ENCODE measurements around the gene CD82.

CD82 gene

DNA sequence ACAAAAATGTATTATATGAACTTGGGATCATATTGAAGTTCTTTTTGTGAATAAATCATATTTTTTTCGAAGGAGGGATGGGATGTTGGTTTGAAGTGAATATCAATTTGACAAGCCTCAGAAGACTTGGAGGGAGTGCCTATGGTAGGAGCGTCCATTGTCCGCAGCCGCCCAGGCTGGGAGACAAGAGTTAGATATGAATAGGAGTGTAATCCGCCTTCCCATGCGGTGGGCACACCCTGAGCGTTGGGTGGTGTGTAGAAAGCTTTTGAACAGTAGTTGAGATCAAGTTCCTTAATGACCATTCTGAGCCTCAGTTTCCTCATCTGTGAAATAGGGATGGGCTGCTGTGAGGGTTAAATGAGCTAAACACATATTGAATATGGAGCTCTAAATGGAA is 7.0 kb downstream of the CD82 start:
- H3K36me3 ChIP-seq (ENCODE audit: insufficient read depth, low read length): no peaks in the 10 kb centered on the region
- no peak overlapping the region for H3K9ac ChIP-seq (ENCODE audit: low read depth, low read length)
- no peaks in the 10 kb centered on the region for H3K9me3 ChIP-seq (ENCODE audit: control insufficient read depth, insufficient read depth, low read length)
- peaks cover 7% of the 10 kb centered on the region; the same call in 1 of the 2 replicates for H3K4me1 ChIP-seq (ENCODE audit: insufficient read depth, low read length)

DNA sequence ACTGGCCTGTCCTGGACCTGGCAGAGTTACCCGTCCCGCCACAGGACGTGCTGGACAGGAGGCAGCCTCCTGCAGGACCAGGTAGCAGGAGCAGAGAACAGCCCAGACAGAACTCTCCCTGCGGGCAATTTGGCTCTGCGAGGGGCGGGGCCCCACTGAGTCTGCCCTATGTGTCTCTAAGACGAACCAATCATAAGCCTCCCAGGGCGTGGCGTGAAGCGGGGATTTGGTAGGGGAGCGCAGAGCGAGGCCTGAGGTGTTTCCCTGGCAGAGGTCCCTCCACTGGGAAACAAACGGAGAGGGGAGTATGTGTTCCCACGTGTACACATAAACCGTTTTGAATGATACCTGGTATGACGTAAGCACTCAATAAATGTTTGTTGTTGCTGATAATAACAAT is 7.4 kb downstream of the CD82 start:
- H3K36me3 ChIP-seq (ENCODE audit: insufficient read depth, low read length): no peaks in the 10 kb centered on the region
- peaks cover 7% of the 10 kb centered on the region; the same call in 1 of the 2 replicates for H3K4me1 ChIP-seq (ENCODE audit: insufficient read depth, low read length)
- H3K9me3 ChIP-seq (ENCODE audit: control insufficient read depth, insufficient read depth, low read length): no peaks in the 10 kb centered on the region
- no peak overlapping the region for H3K9ac ChIP-seq (ENCODE audit: low read depth, low read length)

DNA sequence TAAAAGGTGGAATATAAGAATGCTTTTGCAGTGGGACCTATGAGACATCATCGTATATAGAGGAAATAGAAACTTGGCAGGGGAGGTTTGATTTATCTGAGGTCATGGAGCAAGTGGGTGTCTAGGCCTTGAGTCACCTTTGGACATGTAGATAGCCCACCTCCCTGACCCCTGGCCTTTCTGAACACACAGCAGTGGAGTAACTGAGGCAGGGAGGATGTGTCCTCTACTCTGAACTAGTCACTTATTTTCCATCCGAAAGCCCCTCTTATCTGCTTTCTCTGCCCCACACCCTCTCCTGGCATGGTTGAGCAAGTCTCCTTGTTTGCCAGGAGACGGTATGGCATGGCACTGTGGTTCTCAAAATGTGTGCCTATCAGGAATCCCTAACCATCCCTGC is 7.9 kb downstream of the CD82 start:
- Histone ChIP-seq H3K4me1 (ENCODE audit: insufficient read depth, low read length) (peaks cover 7% of the 10 kb centered on the region; the same call in 1 of the 2 replicates), H3K9me3 (ENCODE audit: control insufficient read depth, insufficient read depth, low read length) (no peaks in the 10 kb centered on the region), H3K9ac (ENCODE audit: low read depth, low read length) (no peak overlapping the region), H3K36me3 (ENCODE audit: insufficient read depth, low read length) (no peaks in the 10 kb centered on the region)

DNA sequence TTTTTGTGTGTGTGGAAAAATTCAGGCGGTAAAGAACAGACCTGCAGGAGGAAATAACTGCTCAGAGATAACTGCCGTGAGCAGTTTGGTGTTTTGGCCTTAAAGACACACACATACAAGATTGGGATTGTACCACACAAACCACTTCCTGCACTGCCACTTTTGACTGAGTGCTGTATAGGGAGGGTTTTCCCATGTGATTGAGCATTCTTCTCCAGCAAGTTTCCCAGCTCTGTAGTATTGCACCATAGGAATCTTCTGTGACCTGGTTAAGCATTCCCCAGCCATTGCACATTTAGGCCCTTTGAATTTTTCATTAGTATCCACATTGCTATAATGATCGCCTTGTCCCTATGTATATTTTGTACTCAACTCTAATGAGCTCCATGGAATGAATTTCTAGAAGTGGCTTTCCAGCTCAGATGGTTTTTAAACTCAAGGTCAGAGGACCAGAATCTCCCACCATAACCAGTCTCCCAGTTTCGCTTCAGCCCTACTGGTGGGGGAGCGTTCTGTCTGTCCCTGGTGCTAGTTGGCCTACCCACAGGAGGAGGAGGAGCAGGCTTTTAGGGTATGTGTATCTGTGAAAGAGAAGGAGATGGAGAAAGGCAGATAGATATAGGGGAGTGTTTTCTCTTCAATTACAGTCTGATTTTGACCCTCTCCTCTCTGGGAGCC is 9.3 kb downstream of the CD82 start:
- Histone ChIP-seq H3K9ac (ENCODE audit: low read depth, low read length) (no peak overlapping the region), H3K4me1 (ENCODE audit: insufficient read depth, low read length) (peaks cover 10% of the 10 kb centered on the region; the same call in 1 of the 2 replicates), H3K36me3 (ENCODE audit: insufficient read depth, low read length) (no peaks in the 10 kb centered on the region), H3K9me3 (ENCODE audit: control insufficient read depth, insufficient read depth, low read length) (no peaks in the 10 kb centered on the region)

DNA sequence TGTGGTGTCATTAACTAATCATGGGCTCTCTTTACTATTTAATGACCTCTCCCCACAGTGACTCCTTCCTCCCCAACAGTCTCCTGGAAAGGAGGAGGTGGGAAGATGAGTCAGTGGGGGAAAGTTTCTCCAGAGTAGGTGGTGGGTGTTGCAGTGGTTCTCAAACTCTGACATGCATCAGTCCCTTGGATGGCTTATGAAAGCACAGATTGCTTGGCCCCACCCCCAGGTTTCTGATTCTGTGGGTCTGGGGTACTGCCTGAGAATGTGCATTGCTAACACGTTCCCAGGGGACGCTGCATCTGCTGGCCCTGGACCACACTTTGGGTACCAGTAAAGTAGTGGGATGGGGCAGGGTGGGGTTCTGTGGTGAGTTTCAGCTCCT is 9.8 kb downstream of the CD82 start:
- H3K4me1 ChIP-seq (ENCODE audit: insufficient read depth, low read length): peaks cover 10% of the 10 kb centered on the region; the same call in 1 of the 2 replicates
- H3K9me3 ChIP-seq (ENCODE audit: control insufficient read depth, insufficient read depth, low read length): no peaks in the 10 kb centered on the region
- H3K9ac ChIP-seq (ENCODE audit: low read depth, low read length): no peak overlapping the region
- H3K36me3 ChIP-seq (ENCODE audit: insufficient read depth, low read length): no peaks in the 10 kb centered on the region

DNA sequence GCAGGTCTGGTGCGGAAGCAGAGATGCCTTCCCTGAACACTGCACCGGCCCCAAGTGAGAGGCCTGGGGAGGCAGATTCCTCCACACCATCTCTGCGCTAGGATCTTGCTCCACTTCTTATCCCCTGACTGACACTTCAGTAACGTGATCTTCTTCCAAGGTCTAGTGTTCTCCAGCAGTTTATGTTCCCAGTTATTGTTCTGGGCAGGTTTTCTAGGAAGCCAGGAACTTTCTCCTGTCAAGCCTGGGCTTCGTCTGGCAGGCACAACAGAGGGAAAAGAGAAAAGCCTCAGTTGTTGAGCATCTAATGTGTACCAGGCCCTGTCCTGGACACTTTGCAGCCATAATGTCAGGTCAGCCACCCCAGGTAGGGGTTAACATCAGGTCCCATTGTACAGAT is 10.5 kb downstream of the CD82 start:
- Histone ChIP-seq H3K9me3 (ENCODE audit: control insufficient read depth, insufficient read depth, low read length) (no peaks in the 10 kb centered on the region), H3K4me1 (ENCODE audit: insufficient read depth, low read length) (peaks cover 8% of the 10 kb centered on the region; the same call in 1 of the 2 replicates), H3K9ac (ENCODE audit: low read depth, low read length) (no peak overlapping the region), H3K36me3 (ENCODE audit: insufficient read depth, low read length) (no peaks in the 10 kb centered on the region)

DNA sequence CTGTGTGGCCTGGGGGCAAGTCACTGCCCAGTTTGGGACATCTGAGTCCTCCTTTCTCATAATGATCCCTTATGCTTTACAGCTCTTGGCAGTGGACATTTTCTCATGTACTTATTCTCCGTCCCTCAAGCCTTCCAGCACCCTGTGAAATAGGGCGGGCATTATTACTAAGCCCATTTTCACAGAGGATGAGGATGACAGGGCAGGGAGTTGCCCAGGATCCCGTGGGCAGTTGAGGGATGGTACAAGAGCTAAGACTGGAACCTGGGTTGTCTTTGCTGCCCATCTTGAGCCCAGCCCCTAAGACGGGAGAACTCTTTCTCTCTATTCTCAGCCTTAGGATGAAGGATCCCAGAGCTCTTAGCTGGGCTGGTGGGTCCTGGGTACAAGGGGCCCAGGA is 11.2 kb downstream of the CD82 start:
- no peak overlapping the region for H3K9ac ChIP-seq (ENCODE audit: low read depth, low read length)
- no peaks in the 10 kb centered on the region for H3K36me3 ChIP-seq (ENCODE audit: insufficient read depth, low read length)
- peaks cover 6% of the 10 kb centered on the region; the same call in 1 of the 2 replicates for H3K4me1 ChIP-seq (ENCODE audit: insufficient read depth, low read length)
- no peaks in the 10 kb centered on the region for H3K9me3 ChIP-seq (ENCODE audit: control insufficient read depth, insufficient read depth, low read length)

DNA sequence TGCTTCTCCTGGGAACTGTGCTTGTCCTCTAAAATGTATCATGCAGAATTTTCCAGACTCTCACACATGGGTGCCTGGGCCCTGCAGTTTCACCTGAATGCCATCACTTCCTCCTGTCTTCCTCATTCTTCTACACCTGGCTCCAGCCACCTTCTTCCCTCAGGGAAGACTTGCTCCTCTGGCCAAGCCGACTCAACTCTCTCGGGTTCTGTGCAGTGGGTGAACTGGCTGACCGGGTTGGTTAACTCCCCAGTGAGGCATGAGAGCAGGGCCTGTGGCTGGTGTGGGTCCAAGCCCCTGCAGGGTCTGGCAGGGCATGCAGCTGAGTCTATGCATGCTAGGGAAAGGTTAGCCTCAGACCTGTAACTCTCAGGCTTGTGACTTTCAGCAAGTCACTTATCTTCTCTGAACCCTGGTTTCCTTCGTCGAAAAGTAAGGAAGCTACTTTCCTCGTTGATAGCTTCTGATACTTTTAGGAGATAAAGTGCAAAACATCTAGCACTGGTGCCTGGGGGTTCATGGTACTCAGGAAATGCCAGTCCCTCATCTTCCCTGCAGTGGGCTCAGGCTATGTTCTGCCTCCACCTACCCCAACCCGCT is 11.9 kb downstream of the CD82 start:
- Histone ChIP-seq H3K36me3 (ENCODE audit: insufficient read depth, low read length) (no peaks in the 10 kb centered on the region), H3K9ac (ENCODE audit: low read depth, low read length) (no peak overlapping the region), H3K4me1 (ENCODE audit: insufficient read depth, low read length) (peaks cover 6% of the 10 kb centered on the region; the same call in 1 of the 2 replicates), H3K9me3 (ENCODE audit: control insufficient read depth, insufficient read depth, low read length) (no peaks in the 10 kb centered on the region)

DNA sequence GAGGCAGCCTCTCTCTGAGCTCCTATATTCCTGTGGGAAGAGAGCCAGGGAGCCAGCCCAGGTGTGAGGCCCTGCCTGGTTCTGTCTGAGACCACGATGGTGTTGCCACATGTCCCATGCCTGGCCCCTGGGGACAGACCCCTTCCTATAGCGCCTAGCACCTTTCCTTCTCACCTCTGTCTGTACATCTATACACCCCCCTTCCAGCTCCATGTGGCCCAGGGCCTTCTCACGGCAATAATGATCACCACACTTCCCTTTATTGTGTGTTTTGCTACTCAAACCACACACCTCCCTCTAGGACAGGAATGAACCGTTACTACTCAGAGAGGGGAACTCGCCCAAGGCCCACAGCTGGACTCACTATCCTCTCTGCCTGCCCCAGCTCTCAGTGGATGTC is 12.8 kb downstream of the CD82 start:
- H3K36me3 ChIP-seq (ENCODE audit: insufficient read depth, low read length): no peaks in the 10 kb centered on the region
- no peak overlapping the region for H3K9ac ChIP-seq (ENCODE audit: low read depth, low read length)
- no peaks in the 10 kb centered on the region for H3K9me3 ChIP-seq (ENCODE audit: control insufficient read depth, insufficient read depth, low read length)
- peaks cover 6% of the 10 kb centered on the region; the same call in 1 of the 2 replicates for H3K4me1 ChIP-seq (ENCODE audit: insufficient read depth, low read length)

DNA sequence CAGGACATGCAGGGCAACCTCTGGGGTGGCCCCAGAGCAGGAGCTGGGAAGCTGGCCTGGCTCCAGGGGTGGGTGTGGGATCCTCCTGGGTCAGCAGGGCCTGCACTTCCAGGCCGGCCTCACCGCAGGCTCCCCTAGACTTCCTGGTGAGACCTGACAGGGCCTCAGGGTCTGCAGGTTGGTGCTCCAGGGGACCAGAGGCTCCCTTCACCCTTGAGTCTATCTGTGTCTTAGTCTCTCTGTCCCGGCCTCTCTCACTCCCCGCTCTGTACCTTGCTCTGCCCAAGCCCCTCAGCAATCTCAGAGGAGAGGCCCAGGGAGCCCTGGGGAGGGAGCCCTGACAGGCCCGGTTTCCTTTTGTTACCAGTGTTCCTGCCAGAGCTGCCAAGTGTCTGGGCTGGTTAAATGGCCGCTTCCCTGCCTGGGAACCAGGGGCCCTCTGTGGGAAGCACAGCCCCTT is 13.9 kb downstream of the CD82 start:
- Histone ChIP-seq H3K36me3 (ENCODE audit: insufficient read depth, low read length) (no peaks in the 10 kb centered on the region), H3K9me3 (ENCODE audit: control insufficient read depth, insufficient read depth, low read length) (no peaks in the 10 kb centered on the region), H3K4me1 (ENCODE audit: insufficient read depth, low read length) (peaks cover 6% of the 10 kb centered on the region; the same call in 1 of the 2 replicates), H3K9ac (ENCODE audit: low read depth, low read length) (no peak overlapping the region)

DNA sequence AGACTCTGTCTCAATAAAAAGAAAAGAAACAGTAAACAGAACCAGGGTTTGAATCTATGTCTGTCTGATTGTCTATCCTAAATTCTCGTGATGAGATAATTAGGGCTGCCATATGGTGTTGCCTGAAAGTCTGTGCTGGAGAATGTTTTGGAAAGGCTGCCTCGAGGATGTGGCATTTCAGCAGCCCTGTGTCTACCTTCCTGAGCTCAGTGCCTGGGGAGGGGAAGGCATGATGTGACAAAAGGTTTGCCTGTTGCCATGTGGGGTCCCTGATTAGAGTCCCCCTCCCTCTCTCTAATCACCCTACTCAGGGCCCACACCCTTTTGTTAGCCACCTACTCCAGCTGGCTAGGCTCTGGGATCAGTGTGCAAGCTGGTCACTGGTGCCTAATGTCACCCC is 15.2 kb downstream of the CD82 start:
- Histone ChIP-seq H3K36me3 (ENCODE audit: insufficient read depth, low read length) (no peaks in the 10 kb centered on the region), H3K4me1 (ENCODE audit: insufficient read depth, low read length) (peaks cover 6% of the 10 kb centered on the region; the same call in 1 of the 2 replicates), H3K9ac (ENCODE audit: low read depth, low read length) (no peak overlapping the region), H3K9me3 (ENCODE audit: control insufficient read depth, insufficient read depth, low read length) (no peaks in the 10 kb centered on the region)

DNA sequence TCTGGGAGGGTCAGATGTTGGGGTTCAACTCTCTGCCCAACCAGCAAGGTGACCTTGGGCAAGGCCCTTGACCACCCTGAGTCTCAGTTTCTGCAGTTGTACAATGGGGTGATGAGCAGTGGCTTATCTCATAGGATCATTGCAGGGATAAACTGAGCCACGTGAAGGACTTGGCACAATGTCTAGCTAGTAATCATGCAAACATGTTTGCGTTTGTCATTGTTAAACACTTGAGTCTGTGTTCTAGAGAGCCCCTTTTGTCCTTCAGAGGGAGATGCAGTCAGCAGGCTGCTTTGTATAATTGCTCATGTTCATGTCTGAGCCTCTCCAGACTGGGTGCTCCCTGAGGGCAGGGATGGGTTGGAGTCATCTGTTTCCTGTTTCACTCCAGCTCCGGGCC is 15.8 kb downstream of the CD82 start:
- H3K36me3 ChIP-seq (ENCODE audit: insufficient read depth, low read length): no peaks in the 10 kb centered on the region
- H3K9ac ChIP-seq (ENCODE audit: low read depth, low read length): no peak overlapping the region
- H3K4me1 ChIP-seq (ENCODE audit: insufficient read depth, low read length): peaks cover 6% of the 10 kb centered on the region; the same call in 1 of the 2 replicates
- H3K9me3 ChIP-seq (ENCODE audit: control insufficient read depth, insufficient read depth, low read length): no peaks in the 10 kb centered on the region

DNA sequence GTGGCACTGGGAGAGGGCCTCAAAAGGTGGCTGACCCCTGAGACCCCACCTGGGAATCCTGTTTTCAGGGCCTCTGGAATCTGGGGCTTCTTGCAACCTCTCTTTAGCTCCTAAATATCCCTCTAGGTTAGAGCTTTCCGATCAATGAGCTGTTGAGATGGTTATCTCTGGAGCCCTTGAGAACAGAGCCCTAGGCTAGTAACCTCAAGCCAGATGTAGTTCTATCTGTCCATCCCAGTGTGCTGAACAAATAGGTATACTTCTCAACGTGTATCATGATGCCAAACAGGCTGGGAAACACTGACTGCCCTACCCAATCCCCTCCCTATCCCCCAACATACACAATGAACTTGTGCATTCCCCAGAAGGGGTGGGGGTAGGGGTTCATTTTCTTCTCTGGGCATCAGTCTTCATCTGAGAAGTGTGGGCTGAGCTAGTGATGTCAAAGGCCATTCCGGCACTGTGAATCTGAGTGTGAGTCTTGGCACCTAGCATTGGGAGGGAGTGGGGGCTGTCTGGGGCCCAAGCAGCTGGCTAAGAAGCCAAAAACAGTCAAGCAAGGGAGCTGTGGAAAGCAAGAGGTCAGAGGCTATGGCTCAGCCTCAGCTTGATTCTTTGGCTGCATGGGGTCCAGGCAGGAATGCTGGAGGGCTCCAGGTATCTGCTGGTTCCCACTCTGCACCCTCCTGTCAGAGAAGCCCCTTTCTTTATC is 17.3 kb downstream of the CD82 start:
- Histone ChIP-seq H3K4me1 (ENCODE audit: insufficient read depth, low read length) (peaks cover 12% of the 10 kb centered on the region; the same call in 1 of the 2 replicates), H3K9me3 (ENCODE audit: control insufficient read depth, insufficient read depth, low read length) (no peaks in the 10 kb centered on the region), H3K9ac (ENCODE audit: low read depth, low read length) (no peak overlapping the region), H3K36me3 (ENCODE audit: insufficient read depth, low read length) (no peaks in the 10 kb centered on the region)

DNA sequence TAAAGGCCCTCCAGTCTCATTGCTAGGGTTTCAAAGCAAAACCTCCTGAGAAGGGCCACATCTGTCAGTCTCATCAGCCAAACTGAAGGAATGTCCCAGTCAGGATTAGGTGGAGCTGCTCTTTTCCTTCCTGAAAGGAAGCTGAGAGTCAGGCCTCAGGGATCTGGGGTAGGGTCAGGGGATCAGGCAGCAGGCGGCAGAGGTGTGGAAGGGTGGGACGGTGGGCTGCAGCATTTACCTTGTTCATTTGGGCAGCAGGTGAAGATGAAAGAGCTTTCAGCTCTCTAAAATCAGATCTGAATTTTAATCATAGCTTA is 17.8 kb downstream of the CD82 start:
- H3K9ac ChIP-seq (ENCODE audit: low read depth, low read length): no peak overlapping the region
- H3K36me3 ChIP-seq (ENCODE audit: insufficient read depth, low read length): no peaks in the 10 kb centered on the region
- no peaks in the 10 kb centered on the region for H3K9me3 ChIP-seq (ENCODE audit: control insufficient read depth, insufficient read depth, low read length)
- H3K4me1 ChIP-seq (ENCODE audit: insufficient read depth, low read length): peaks cover 12% of the 10 kb centered on the region; the same call in 1 of the 2 replicates

DNA sequence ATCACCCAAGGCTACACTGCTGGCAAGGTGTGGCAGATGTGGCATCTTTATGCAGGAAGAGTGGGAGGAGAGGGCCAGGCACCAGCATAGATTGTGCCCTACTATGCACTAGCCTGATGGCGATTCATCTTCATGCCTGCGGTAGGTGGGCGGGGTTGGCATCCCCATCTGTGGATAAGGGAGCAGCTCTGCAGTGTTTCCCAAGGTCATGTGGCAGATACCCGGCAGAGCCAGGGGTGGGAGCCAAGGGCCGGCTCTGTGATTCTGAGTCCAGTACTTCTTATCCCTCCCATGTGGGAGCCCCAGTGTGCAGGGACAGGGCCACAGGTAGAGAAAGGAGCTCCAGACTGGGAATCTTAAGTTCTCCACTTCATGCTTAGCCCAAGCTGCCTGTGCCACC is 20.0 kb downstream of the CD82 start:
- peaks cover 5% of the 10 kb centered on the region; the same call in 1 of the 2 replicates for H3K4me1 ChIP-seq (ENCODE audit: insufficient read depth, low read length)
- H3K9me3 ChIP-seq (ENCODE audit: control insufficient read depth, insufficient read depth, low read length): no peaks in the 10 kb centered on the region
- H3K9ac ChIP-seq (ENCODE audit: low read depth, low read length): no peak overlapping the region
- no peaks in the 10 kb centered on the region for H3K36me3 ChIP-seq (ENCODE audit: insufficient read depth, low read length)
